Stimulated activated CD4-positive, alpha-beta T cell treated with anti-CD3 and anti-CD28 coated beads, TNF-alpha, amount 100 ng/mL, for 24 hours (primary cell): ENCODE measurements around the gene RASGRP3.

Experiments
- DNase-seq, 3 experiments: peaks; one replicate each; pipeline ENCODE4 v3.0.0-alpha.2; 2020; ENCODE audit warnings: low read depth in 3 of 3

The RASGRP3 gene

GRCh38 chr2:33491441-33492084, 15.1 kb downstream of the RASGRP3 start:
- no peak for DNase-seq

- DNase-seq: no peak
Measured at GRCh38 chr2:33492399-33493134, 16.1 kb downstream of the RASGRP3 start.

DNA sequence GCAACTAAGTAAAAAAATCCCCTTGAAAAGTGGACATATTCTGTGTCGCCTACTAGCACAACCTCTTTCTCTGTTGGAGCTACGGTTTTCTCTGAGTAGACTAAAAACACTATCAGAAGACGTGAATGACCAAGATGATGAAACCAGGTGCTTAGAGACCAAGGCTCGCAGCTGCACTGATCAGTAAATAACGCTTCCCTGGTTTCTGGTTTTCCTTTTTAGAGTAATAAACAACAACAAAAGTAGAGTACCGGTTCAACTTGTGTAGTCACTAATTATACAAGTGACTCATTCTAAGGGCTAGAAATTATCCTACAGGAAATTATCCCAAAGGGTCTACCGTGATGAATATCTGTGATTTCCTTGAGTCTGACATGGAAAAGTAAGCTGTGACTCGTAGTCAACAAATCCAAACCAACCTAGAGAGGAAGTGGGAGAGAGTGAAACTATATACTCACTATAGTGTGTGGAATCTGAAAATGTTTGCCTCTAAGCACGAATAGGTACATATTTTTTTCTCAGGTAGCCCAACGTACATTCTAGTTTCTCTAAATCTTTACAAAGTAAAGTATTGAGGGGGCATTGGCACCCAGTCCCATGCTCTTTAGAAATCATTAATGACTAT, 17.8 kb downstream of the RASGRP3 start:
- DNase-seq: no peak

- no peak for DNase-seq
Measured at GRCh38 chr2:33494877-33495641, 18.6 kb downstream of the RASGRP3 start.

DNA sequence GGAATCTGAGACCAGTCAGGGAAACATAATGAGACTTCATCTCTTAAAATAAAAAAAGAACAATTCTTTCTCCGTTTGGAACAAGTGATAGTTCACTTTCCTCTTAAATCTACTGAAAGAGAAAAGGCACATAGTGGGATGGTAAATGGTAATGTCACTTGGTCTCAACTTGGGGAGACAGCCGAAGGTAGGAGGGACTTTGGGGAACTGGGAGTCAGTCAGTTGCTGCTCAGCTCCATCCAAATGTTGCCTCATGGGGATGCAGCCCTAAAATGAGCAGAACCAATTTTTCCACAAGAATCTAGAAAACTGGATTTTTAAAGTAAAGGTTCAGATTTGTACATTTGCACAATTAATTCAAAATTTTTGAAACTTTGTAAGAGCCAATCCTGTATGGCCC, 19.2 kb downstream of the RASGRP3 start:
- no peak for DNase-seq

- DNase-seq: no peak
Measured at GRCh38 chr2:33496150-33496549, 19.7 kb downstream of the RASGRP3 start.

DNA sequence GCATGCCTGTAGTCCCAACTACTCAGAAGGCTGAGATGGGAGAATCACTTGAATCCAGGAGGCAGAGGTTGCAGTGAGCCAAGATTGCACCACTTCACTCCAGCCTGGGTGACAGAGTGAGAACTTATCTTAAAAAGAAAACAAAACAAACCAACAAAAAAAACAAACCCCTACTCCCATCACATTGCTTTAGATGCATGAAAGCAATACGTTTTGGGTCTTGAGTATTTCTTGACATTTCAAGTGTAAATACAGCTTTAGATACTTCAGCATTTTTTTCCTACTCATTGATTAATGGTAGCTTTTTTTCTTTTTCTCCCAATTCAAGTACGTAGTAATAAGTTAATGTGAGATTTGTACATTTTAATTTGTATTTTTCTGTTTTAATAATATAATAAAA, 20.3 kb downstream of the RASGRP3 start:
- no peak for DNase-seq

GRCh38 chr2:33497221-33497650, 20.8 kb downstream of the RASGRP3 start:
- no peak for DNase-seq

DNA sequence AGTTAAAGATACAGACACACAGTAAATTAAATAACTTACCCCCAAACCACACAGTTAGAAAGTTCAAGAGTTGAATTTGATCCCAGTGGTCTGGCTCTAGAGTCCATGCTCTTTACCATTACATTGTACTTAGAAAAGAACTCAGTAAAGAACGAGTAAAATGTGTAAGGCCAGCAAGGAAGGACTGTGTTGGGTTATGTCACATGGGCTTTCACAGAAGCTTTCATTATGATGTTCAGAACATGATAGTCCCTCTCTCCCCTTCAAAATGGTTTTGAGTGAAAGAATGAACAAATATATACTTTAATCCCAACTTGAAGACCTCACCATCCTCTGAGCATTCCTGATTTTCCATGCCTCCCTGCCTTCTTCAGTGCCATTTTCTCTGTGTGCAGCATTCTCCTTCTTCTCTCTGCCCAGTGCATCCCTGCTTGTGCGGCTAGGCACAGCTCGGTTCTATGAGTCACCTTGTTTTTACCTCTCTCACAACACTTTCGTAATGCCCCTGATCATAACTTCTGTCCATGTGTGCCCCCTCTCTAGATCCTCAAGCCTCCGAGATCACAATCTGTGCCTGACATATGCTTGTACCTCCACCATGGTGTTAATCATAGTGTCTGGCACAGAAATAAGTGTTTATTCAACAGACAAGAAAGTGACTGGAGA, 22.0 kb downstream of the RASGRP3 start:
- DNase-seq: no peak

DNA sequence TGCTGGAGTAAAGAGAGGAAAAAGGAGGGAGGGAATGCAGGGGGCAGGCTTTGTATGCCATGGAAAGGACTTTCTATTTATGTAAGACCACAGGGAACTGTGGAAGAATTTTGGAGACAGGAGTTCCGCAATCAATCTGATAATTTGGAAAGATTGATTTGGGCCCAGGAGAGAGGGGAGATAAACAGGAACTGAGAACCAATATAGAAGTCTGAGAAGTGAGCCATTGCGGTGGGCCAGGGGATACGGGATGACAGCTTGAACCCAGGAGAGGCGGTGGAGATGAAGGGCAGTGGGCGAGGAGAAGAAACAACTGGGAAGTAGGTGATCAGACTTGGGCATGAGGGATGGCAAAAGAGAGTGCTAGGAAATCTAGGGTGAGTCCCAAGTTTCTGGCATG, 23.7 kb downstream of the RASGRP3 start:
- no peak for DNase-seq

- DNase-seq: no peak
Measured at GRCh38 chr2:33502025-33502424, 25.6 kb downstream of the RASGRP3 start.

DNA sequence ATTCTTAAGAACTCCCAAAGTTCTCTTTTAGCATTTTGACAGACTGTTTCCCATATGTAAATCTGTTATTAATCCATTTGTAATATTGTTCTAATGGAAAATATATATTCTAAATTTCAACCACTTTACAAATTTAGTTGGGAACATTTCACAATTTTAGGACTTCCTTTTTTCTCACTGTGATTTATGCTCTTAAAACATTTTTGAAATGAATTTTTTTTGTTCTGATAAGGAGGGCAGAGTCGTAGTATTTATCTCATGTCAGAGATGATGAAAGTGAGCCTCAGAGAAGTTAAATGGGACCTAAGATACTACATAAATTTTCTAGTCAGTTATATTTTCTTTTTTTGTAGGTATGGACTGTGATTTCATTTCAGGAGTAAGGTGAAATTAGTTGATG, 26.6 kb downstream of the RASGRP3 start:
- no peak for DNase-seq

DNA sequence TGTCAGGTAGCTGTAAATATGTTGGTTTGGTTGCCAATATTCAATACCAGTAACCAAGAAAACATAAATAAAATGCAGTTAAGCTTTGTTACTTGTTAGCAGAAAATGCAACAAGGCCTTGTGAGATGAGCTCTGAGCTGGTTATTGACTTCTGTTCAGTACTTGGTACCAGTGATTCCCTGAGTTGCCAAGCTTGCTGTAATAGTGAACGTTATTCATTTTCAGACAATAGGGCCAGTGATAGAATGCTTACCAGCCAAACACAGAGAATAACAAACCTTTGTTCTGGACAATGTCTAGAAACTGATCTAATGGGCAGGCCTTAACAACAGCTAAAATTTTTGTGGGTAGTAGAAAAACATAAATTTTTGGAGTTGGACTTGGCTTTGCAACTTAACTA, 29.5 kb downstream of the RASGRP3 start:
- no peak for DNase-seq

- DNase-seq: no peak
Measured at GRCh38 chr2:33509908-33510585, 33.6 kb downstream of the RASGRP3 start.

DNA sequence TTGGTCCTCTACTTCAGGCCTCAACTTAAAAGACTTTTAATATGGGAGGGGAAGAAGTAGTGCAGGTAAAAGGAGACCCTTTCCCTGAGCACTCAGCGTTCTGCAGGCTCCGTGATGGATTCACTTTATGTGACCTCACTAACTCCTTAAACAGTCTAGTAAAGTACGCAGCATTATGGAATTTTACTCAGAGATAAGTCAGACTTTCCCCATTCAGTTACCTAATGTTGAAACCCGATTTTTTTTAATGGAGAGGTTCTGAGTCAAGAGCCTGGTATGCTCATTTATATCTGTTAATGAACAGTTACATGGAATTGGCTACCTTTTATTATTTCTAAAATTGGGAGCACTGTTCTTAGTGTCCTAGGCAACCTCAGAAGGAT, 34.1 kb downstream of the RASGRP3 start:
- no peak for DNase-seq

DNA sequence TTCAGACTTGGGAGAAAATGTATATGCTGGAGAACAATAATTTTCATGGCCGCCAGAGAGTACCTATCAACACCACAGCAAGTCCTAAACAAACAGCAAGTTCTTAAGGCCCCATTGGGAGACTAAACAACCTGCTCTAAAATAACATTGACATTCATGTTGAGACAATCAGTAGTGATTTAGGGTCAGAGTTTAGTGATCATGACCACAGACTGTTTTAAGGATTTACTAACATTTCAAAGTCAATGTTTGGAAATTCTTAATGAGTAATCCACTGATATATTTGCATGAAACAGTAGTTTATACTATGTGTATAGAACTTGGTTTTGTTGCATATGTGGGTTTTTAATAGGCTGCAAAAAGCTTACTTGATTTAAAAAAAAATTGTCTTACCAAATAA, 34.7 kb downstream of the RASGRP3 start:
- DNase-seq: no peak

- no peak for DNase-seq
Measured at GRCh38 chr2:33512112-33512511, 35.7 kb downstream of the RASGRP3 start.

- no peak for DNase-seq
Measured at GRCh38 chr2:33513480-33513879, 37.0 kb downstream of the RASGRP3 start.

DNA sequence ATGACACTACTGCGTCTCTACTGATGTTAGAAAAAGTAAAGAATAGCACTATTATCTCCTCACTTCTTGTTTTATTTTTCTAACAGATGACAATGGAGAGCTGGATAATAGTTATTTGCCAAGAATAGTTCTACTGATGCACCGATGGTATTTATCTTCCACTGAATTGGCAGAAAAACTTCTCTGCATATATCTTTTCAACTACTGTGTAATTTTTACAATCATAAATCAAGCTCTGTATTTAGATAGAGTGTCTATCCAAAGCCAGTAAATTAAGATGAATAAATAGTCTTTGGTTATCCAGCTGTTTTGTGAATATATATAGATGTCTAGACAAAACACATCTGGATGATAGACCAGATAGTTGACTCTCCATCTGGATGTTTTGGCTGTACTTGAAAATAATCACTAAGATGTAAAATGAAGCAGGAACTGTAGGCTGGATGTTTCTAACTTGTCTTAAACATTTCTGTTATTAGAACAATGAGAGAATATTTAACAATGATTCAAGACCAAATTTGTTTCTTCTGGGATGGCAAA, 40.1 kb downstream of the RASGRP3 start:
- DNase-seq: no peak

- DNase-seq: no peak
Measured at GRCh38 chr2:33518200-33518599, 41.8 kb downstream of the RASGRP3 start.

DNA sequence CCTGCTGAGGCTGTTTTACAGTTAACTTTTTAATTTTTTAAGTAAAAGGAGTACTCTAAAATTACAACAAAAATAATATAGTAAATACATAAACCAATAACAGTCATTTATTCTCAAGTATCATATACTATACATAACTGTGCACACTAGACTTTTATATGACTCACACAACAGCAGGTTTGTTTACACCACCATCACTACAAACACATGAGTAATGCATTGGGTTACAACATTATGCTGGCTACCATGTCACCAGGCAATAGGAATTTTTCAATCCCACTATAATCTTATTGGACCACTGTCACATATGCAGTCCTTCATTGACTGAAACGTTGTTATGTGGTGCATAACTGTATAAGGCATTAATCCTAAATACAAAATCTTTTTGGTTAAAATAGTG, 42.5 kb downstream of the RASGRP3 start:
- DNase-seq: no peak
